NCI-H226 (cell line): Measurements from ENCODE around the gene USP9X.
"Not testable (repeated sequence)": the region's sequence is repeated elsewhere in the genome, so short reads cannot be mapped to it uniquely, and the experiment has no call there.

Experiments used
- DNase-seq: peaks from one replicate; pipeline ENCODE4 v3.0.0-alpha.2; 2015

The USP9X gene

GRCh38 chrX:41127477-41128192 lies 42.4 kb downstream of the USP9X start:
- DNase-seq, result no peak

GRCh38 chrX:41128955-41129354 lies 43.7 kb downstream of the USP9X start:
- no peak for DNase-seq

GRCh38 chrX:41131766-41132165 lies 46.5 kb downstream of the USP9X start:
- DNase-seq, result no peak

GRCh38 chrX:41133551-41133950 lies 48.3 kb downstream of the USP9X start:
- DNase-seq, result no peak

GRCh38 chrX:41137589-41137988 lies 52.3 kb downstream of the USP9X start:
- DNase-seq, result no peak

GRCh38 chrX:41142130-41142910 lies 57.1 kb downstream of the USP9X start:
- DNase-seq, result no peak

GRCh38 chrX:41144873-41145272 lies 59.6 kb downstream of the USP9X start:
- DNase-seq, result peak; percentile 59

GRCh38 chrX:41145920-41146608 lies 60.8 kb downstream of the USP9X start:
- DNase-seq, result peak; percentile 69

- DNase-seq, result peak; percentile 64
These were observed 63.3 kb downstream of the USP9X start for GRCh38 chrX:41148553-41148952.

- no peak for DNase-seq
These were observed 64.8 kb downstream of the USP9X start for GRCh38 chrX:41150043-41150442.

- not testable (repeated sequence) for DNase-seq
These were observed 66.5 kb downstream of the USP9X start for GRCh38 chrX:41151726-41152125.

GRCh38 chrX:41152221-41152620 lies 67.0 kb downstream of the USP9X start:
- no peak for DNase-seq

- no peak for DNase-seq
These were observed 68.2 kb downstream of the USP9X start for GRCh38 chrX:41153448-41153847.

GRCh38 chrX:41153957-41154356 lies 68.7 kb downstream of the USP9X start:
- DNase-seq, result no peak

GRCh38 chrX:41164449-41164848 lies 79.2 kb downstream of the USP9X start:
- DNase-seq, result no peak

GRCh38 chrX:41167888-41168287 lies 82.6 kb downstream of the USP9X start:
- no peak for DNase-seq

GRCh38 chrX:41176263-41176662 lies 91.0 kb downstream of the USP9X start:
- no peak for DNase-seq

GRCh38 chrX:41177297-41177696 lies 92.1 kb downstream of the USP9X start:
- no peak for DNase-seq

- no peak for DNase-seq
These were observed 93.0 kb downstream of the USP9X start for GRCh38 chrX:41178201-41178600.

GRCh38 chrX:41180194-41180908 lies 95.1 kb downstream of the USP9X start:
- DNase-seq, result peak; percentile 1

GRCh38 chrX:41184312-41184711 lies 99.1 kb downstream of the USP9X start:
- DNase-seq, result no peak

- DNase-seq, result not testable (repeated sequence)
These were observed 101.7 kb downstream of the USP9X start for GRCh38 chrX:41186946-41187345.

GRCh38 chrX:41189156-41189555 lies 103.9 kb downstream of the USP9X start:
- no peak for DNase-seq
